Neuron (in vitro differentiated cells): ENCODE data around the gene MIPOL1.

Source experiments
- H2AFZ ChIP-seq: one replicate; pipeline ENCODE4 v1.6.1; 2013; ENCODE audit warnings: low read depth, mild to moderate bottlenecking, inconsistent platforms, low read length, moderate library complexity
- H3K27me3 ChIP-seq: one replicate; pipeline ENCODE4 v1.6.1; 2013; ENCODE audit warnings: low read length; ENCODE audit not compliant: insufficient read depth
- H3K36me3 ChIP-seq: one replicate; pipeline ENCODE4 v1.6.1; 2013; ENCODE audit warnings: low read length; ENCODE audit not compliant: insufficient read depth
- H3K4me1 ChIP-seq: one replicate; pipeline ENCODE4 v1.6.1; 2013; ENCODE audit warnings: low read length; ENCODE audit not compliant: insufficient read depth
- H3K4me3 ChIP-seq: 2 replicates; pipeline ENCODE4 v1.5.1; 2013; ENCODE audit warnings: mild to moderate bottlenecking, low read length, moderate library complexity
- H3K9me3 ChIP-seq: one replicate; pipeline ENCODE4 v1.6.1; 2013; ENCODE audit warnings: low read length

Gene MIPOL1

DNA sequence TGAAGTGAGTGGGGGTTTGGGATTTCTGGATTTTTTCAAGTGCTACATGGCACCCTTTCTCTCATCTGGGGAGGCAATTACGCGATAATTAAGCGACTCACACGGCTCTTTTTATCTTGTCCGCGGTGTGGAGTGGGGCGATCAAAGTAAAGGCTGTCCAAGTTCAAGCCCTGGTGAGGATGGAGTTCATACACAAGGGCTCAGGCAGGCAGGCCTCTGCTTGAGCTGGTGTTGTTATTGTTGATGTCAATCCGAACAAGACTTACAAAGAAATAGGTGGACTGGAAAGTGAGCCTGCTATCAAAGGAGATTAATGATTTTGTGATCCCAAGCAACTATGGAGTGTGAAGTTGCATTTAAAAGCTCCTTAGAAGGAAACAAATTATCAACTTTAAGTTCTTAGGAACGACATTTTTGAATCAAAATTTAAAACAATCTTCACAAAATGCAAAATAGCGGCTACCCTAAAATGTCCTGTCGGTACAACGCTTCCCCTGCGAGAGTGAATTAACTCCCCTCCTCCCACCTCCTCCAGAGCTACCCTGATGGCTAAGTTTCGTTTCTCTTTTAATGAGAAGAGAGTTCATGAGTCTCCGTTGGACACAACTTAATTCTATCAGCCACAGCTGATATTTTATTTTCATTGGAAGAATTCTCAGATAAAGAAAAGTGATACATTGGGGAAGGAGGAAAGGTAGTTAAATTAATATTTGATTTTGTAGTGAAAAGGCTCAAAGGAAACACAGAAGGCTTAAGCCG is 391.4 kb downstream of the MIPOL1 start:
- Histone ChIP-seq H3K4me1 (peaks cover 35% of the 10 kb centered on the region), H3K36me3 (no peaks in the 10 kb centered on the region), H3K9me3 (no peaks in the 10 kb centered on the region), H2AFZ (peak overlapping the region; percentile 52), H3K27me3 (peaks cover 73% of the 10 kb centered on the region), H3K4me3 (peak overlapping the region; percentile 45)

DNA sequence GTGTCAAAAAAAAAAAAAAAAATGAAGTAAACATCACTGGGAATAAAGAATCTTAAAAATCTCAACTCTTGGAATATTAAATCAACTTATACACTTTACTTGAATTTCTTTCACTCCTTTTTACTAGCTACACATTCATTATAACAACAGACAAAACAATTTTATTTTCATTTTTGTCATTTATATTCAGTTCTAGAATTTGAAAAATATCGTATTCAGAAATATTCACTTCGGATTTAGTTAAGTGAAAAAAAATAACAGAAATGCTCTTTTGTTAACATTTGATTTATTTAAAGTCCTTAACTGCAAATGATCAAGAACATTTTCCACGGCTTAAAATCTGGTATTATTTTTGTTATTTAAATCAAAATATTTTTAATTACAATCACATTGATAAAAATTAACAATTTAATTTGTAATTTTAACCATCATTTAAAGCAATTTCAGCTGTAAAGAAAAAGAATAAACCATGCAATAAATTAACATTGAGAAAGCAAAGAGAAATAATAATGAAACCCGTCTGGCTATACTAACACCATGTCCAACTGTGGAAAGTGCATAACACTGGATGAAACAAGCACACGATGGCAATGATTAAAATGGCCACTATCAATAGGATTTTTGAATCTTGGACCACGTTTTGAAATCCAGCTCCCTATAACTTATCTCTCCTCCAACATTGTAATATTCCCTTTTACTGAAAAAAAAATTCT is 392.1 kb downstream of the MIPOL1 start:
- Histone ChIP-seq H3K4me1 (peaks cover 30% of the 10 kb centered on the region), H3K27me3 (peaks cover 68% of the 10 kb centered on the region), H3K36me3 (no peaks in the 10 kb centered on the region), H3K4me3 (peak overlapping the region; percentile 45), H2AFZ (no peak overlapping the region), H3K9me3 (no peaks in the 10 kb centered on the region)

DNA sequence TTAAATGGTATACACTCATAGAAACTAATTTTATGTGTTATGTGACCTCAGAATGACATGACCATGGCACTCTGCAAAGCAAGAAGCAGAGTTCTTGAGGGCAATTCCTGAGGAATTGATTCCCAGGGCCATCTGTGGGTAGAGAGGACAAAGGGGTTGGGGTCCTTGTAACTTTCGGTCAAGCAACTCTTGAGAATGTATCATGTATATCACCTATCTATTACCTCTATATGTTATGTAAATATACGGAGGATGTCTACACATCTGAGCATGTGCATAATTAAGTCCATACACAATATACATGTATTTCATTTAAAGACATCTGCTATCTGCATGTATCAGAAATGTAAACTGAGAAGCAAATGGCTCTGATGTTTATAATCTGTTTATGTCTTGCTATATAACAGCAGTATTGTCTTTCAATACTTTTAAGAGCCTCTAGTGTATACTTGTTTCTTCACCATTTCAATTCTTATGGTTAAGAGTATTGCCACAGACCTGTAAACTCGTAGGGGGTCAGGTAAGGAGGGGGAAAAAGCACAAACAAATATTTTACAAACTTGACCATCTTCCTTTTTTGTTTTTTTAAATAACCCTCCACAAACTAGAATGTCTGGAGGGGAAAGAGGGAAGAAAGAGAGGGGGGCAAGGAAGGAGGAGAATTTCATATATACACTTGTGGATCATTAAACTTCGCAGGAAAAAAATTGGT is 392.8 kb downstream of the MIPOL1 start:
- Histone ChIP-seq H3K9me3 (no peaks in the 10 kb centered on the region), H3K4me3 (peak overlapping the region; percentile 8), H3K27me3 (peaks cover 64% of the 10 kb centered on the region), H3K36me3 (no peaks in the 10 kb centered on the region), H3K4me1 (peaks cover 26% of the 10 kb centered on the region), H2AFZ (no peak overlapping the region)

DNA sequence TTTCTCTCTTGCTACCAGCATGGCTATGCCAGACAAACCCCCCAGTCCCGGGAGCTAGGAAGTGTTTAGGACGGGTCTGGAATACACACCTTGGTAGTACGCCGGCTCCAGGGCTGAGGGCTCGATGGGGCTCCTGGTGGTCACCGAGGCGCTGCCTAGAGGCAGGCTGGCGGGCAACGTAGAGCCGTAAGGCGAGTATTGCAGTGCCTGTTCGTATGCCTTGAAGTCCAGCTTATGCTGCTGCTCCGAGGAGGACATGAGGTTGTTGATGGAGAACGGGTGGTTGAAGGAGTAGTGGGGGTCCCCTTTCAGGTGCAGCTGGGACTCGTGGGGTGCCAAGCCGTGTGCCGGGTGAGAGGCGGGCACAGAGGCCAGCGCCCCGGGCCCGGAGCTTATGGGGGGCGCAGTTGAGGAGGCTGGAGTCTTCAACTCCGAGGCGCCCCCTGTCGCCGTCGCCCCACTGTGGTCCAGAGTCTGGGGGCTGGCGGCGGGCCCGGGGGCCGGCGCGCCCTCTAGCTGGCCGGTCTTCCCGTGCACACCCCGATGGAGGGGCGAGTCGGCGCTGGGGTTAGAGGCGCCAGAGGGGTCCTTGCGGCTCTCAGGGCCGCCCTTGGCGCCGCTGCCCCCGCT is 393.7 kb downstream of the MIPOL1 start:
- H3K36me3 ChIP-seq: no peaks in the 10 kb centered on the region
- H3K9me3 ChIP-seq: no peaks in the 10 kb centered on the region
- peaks cover 65% of the 10 kb centered on the region for H3K27me3 ChIP-seq
- peaks cover 32% of the 10 kb centered on the region for H3K4me1 ChIP-seq
- H3K4me3 ChIP-seq: no peak overlapping the region
- no peak overlapping the region for H2AFZ ChIP-seq

DNA sequence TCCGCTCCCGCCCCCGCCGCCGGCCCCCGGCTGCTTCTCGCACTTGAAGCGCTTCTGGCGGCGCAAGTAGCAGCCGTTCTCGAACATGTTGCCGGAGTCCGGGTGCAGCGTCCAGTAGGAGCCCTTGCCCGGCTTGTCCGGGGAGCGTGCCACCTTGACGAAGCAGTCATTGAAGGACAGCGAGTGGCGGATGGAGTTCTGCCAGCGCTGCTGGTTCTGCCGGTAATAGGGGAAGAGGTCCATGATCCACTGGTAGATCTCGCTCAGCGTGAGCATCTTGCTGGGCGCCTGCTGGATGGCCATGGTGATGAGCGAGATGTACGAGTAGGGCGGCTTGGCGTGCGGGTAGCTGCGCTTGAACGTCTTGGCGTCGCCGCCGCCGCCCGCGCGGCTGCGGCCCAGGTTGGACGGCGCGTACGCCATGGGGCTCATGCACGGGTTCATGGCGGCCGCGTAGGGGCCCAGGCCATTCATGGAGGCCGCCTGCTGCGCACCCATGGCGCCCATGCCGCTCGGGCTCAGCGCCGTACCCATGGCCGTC is 394.3 kb downstream of the MIPOL1 start:
- Histone ChIP-seq H2AFZ (peak overlapping the region; percentile 32), H3K4me1 (peaks cover 32% of the 10 kb centered on the region), H3K27me3 (peaks cover 66% of the 10 kb centered on the region), H3K4me3 (peak overlapping the region; percentile 2), H3K36me3 (no peaks in the 10 kb centered on the region), H3K9me3 (no peaks in the 10 kb centered on the region)

DNA sequence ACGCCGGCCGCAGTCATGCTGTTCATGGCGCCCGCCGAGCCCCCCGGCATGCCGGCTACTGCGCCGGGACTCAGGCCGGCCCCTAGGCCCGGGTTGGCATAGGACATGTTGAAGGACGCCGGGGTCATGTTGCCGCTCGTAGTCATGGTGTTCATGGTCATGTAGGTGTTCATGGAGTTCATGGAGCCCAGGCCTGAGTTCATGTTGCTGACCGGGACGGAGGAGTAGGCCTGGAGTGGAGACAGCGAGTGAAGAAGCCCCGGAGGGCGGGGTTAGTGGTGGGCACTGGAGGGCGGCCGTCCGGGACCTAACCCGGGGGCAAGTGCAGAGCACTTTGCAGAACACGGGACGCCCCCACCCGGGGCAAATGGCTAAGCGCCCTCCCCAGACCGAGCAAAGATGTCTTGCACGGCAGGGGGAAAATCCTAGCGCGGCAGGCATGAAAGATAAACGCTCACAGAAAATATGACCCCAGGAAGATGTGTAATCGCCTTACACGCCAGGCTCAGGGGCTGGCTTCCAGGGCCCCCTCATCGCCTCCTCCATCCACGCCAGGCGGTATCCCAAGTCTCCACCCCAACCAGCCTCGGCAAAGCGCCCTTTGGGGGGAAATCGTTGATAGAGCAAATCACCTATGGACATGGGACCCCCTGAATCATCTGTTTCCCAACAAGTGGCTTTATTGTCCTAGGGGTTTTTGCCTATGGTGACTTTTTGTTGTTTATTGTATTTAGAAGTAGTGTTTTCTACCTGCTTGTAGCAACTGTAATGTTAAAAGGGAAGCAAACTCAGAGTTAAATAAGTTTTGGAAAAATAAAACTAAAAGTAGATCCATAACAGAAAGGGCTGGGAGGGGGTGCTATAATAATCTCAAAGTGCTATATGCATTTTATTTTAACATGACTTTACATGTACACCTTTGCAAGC is 395.0 kb downstream of the MIPOL1 start:
- Histone ChIP-seq H3K4me3 (peak overlapping the region; percentile 62), H3K4me1 (peaks cover 29% of the 10 kb centered on the region), H3K9me3 (no peaks in the 10 kb centered on the region), H3K27me3 (peaks cover 67% of the 10 kb centered on the region), H3K36me3 (no peaks in the 10 kb centered on the region), H2AFZ (peak overlapping the region; percentile 32)

DNA sequence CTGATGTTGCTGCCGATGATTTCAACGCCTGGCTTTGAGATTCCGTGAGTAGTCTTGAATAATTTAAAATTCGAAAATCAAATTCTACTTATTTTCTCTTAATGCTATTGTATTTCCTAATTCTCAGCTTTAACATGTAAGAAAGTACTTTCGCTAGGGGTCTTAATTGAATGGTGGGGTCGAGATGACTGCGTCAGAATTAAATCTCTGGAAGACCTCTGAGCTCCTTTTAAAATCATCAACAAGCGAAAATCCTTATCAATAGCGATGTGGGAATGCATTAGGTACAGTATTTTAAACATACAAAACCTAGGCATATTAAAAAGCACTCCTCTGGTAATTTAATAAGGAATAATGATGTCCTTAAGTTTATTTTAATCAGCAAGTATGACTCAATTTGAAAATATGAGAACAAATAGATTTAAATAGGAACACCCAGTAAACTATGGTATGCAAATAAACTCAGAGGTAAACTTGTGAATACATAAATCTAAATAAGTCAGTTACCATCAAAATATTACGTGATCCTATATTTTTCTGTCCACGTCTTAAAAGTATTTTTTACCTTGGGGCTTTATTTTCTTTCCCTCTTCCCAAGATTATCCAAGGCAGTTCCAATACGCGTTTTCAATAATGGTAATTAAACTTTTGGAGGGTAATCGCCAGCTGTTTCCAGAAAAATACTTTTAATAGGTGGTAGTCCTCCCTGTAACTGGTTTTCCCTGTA is 395.9 kb downstream of the MIPOL1 start:
- Histone ChIP-seq H2AFZ (peak overlapping the region; percentile 95), H3K36me3 (no peaks in the 10 kb centered on the region), H3K27me3 (peaks cover 74% of the 10 kb centered on the region), H3K4me1 (peaks cover 22% of the 10 kb centered on the region), H3K4me3 (peak overlapping the region; percentile 62), H3K9me3 (no peaks in the 10 kb centered on the region)

DNA sequence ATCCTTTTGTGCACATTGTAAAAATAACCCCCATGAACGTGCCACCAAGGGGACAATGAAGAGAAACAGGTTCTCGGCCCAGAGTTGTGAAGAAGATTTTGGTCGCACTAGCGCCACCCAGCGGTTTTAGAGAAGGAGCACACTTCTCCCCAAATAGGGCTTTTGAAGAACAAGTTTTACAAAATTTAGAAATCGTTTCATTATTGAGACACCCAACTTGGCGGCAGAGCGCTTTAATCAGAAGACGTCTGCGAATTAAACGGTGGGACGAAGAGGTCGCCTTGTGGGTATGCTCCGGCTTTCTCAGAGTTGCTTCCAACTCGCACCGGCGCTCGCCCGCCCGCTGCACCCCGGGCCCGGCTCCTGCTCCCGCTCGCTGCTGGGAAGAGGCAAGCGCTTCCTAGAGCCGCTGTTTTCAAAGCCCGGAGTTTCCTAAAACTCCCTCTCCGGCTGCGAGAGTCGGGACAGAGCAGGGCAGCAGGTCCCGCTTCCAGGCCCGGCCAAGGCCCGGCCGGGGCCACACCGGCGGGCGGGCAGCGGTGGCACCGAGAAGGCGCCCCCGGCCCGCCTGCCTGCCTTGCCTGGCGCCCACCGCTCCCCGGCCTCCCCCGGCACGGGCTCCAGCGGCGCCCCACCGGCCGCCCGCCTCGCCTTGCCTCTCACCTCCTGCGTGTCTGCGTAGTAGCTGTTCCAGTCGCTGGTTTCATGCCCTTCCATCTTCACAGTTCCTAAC is 396.7 kb downstream of the MIPOL1 start:
- H3K4me3 ChIP-seq: peak overlapping the region; percentile 62
- H3K27me3 ChIP-seq: peaks cover 75% of the 10 kb centered on the region
- no peaks in the 10 kb centered on the region for H3K9me3 ChIP-seq
- H3K4me1 ChIP-seq: peaks cover 20% of the 10 kb centered on the region
- no peaks in the 10 kb centered on the region for H3K36me3 ChIP-seq
- H2AFZ ChIP-seq: peak overlapping the region; percentile 95

DNA sequence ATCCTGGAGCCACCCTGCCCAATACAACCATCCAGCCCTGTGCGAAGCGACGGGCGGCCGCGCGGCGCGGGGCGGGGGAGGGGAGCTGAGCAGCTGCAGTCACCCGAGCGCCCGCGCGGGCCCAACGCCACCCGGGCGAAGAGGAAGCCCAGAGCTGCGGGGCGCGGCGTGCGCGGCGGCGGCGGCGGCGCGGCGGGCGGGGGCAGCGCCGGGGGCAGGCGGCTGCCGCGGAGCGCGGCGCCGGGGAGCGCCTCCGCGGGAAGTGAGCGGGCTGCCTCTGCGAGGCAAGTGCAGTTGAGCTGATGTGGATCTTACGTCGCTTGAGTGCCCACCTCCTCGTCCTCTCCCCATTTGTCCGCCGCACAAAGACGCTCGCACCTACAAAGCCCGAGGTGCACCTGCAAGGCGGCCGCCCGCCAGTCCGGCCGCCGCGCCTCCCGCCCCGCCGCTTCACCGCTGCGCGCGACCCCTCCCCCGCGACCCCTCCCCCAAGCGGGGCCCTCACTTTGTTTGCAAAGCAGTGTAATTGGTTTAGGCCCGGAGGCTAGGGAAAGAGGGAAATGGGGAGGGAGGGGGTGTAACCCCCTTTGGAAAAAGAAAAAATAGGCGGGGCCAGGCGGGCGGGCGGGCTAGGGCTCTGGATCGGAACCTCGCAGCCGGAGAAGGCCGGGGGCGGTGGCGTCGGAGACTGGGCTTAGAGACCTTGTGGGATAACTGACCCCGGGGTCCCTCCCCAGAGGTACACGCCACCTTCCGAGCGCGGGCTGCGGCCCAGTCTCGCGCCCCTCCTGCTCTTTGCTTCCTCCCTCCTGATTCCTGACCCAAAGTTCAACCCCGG is 397.5 kb downstream of the MIPOL1 start, which contains the start of the genes FOXA1 and TTC6:
Gene FOXA1, minus strand, starts transcription at position 279 of the 838 bp plus-strand sequence. Its CDS starts 277 bp downstream, at position 2.
Gene TTC6, plus strand, starts transcription at position 659 of the 838 bp plus-strand sequence. CDS start 26,436 bp downstream, outside the sequence.
- H3K9me3 ChIP-seq: no peaks in the 10 kb centered on the region
- no peaks in the 10 kb centered on the region for H3K36me3 ChIP-seq
- peak within 1 kb of the TSS; percentile 95 for H2AFZ ChIP-seq
- H3K4me3 ChIP-seq: peak within 1 kb of the TSS; percentile 62
- H3K27me3 ChIP-seq: peaks cover 80% of the 10 kb centered on the region
- H3K4me1 ChIP-seq: peaks cover 25% of the 10 kb centered on the region

DNA sequence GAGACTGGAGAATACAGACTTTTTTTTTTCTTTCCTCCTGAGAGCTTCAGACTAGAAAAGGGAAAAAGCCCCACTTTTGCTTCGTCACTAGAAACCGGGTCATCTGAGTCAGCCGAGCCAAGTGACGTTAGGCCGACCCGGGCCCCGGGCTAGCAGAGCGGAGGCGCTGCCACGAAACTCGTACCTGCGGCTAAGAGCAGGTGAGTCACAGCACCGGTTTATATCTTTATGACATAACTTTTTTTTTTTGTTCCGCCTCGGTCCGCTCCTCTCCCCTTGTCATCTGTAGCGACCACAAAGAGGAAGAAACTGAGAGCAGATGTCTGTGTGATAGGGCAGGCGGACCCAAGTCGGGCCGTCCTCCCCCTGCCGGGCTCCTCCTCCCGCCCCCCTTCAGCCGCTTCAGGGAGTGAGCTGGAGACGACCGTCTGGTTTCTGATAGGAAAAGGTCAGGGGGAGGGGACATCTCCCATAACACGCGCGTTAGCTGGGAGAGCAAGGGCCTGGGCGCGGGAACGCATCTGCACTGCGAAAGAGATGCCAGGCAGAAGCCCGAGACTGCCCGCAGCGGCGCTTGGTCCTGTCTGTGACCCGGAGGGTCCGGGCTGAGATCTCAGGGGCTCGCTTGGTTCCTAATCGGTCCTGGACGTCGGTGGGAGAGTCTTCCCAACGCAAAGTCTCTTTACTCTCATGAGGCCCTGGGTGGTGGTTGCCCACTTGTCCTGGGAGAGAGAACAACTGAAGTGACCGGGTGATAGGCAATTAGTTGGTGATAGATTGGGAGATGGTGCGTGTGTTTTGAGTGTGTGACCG is 398.3 kb downstream of the MIPOL1 start:
- Histone ChIP-seq H3K27me3 (peaks cover 80% of the 10 kb centered on the region), H3K4me3 (peak overlapping the region; percentile 62), H3K4me1 (peaks cover 25% of the 10 kb centered on the region), H3K9me3 (no peaks in the 10 kb centered on the region), H2AFZ (peak overlapping the region; percentile 48), H3K36me3 (no peaks in the 10 kb centered on the region)
